Fibroblast of upper back skin (primary cell): ENCODE data around the gene SMAD9.
"Not testable (repeated sequence)": the region's sequence is repeated elsewhere in the genome, so short reads cannot be mapped to it uniquely, and the experiment has no call there.

Experiments
- DNase-seq: peaks from one replicate; pipeline ENCODE4 v3.0.0-alpha.2; 2013

SMAD9 gene

DNA sequence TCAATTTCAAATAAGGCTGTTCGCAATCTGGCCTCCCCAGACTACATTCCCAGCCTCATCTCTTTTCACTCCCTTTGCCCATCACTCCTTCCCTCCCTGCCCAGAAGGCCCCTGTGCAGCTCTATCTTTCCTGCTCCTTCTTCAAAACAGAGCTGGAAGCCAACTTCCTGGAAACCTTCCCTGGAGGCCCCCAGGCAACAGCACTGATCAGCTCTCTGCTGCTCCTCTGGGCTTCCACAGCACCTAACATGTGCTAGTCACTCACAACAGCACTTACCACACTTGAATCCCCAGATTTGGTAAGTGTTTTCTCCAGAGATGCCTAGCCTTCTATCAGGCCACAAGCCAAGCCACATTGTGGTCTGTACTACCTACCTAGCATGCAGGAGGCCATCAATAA lies 9.5 kb downstream of the SMAD9 start:
- no peak for DNase-seq

DNA sequence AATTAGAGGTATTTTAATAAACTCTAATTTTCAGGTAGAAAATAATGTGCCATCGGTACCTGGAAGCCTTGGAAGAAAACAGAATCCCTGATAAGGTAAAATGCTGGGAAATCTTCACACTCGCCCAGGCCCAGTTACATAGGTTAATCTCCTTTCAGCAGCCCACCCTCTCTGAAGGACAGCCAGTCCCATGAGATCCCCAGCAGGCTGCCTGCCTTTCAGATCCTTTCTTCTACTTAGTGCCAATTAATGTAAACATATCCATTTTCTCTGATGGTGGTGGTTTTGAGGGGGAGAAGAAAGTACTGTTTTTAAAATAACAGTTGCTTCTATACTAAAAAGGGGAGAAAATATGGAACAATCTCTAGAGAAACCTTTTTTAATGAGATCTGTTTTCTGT lies 12.2 kb downstream of the SMAD9 start:
- DNase-seq, result no peak

DNA sequence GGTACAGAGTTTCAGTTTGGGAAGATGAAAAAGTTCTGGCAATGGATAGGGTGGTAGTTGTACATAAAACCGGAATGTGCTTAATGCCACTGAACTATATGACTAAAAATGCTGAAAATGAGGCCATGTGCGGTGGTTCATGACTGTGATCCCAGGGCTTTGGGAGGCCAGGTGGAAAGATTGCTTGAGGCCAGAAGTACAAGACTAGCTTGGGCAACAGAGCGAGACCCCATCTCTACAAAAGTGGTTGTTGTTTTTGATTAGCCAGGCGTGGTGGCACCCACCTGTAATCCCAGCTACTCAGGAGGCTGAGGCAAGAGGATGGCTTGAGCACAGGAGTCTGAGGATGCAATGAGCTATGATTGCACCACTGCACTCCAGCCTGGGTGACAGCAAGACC lies 12.8 kb downstream of the SMAD9 start:
- DNase-seq, result no peak

DNA sequence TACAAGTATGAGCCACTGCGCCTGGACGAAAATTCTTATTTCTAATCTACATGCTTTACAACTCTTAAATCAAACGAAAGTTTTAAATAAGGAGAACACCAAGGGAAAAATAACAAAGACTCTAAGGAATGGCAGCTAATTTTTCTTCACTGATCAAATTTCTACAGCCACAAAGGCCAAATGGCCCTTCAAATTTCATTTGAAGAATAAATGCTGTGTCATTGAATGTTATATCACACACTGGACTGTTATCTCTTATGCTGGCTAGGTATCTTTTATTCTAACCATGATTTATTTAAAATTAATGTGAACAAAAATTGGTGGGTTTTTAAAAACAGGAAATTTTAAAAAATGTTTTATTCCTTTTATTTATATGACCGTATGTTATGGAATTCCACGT lies 14.1 kb downstream of the SMAD9 start:
- no peak for DNase-seq

DNA sequence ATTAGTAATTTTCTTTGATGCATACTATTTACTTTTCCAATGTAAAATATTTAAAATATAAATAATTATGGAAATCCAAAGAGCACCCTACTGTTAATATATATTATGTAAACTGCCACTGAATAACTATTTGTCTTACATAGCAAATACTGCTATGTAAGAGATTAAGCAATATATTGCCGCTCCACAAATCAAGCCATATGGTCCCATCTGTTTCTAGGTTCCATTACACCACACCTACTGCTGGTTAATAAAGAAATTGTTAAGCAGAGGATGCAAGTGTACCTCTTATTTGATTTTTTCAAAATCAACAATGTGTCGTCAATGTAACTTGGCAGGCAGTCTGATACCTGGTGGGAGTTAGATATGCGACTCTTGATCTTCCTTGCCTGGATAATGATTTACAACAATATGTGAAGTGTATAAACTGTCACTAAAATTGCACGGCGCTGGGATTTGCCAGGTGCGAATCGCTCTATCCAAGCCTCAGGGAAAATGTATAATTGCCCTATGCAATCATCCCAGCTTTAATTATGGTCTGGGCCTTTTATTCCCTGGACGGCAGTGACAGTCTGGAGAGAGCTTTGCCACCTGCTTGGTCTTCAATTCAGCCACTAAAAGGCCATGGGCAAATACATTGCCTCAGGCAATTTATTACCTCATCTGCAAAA lies 16.0 kb downstream of the SMAD9 start:
- DNase-seq, result no peak

DNA sequence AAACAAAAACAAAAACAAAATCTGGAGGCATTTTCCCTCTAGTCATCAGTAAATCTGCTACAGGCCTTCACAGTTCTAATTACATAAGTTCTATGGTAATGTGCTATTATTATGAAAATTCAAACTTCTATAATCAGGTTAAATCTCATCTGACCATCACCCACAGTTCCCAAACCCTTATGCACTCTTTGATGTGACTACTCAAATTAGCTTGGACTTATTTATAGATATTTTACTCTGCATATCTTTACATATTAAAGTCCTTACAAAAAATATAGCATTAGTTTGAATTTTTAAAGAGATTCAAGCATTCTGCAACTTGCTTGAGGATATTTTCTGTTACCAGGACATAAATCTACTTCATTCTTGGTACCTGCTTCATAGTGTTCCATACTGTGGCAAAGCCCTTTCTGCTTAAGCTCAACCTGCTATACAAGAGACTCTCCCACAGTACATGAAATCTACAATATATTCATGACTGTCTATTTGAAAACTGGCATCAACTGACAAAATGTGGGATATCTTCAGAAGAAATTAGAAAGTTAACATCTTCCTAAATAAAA lies 22.9 kb downstream of the SMAD9 start:
- no peak for DNase-seq

DNA sequence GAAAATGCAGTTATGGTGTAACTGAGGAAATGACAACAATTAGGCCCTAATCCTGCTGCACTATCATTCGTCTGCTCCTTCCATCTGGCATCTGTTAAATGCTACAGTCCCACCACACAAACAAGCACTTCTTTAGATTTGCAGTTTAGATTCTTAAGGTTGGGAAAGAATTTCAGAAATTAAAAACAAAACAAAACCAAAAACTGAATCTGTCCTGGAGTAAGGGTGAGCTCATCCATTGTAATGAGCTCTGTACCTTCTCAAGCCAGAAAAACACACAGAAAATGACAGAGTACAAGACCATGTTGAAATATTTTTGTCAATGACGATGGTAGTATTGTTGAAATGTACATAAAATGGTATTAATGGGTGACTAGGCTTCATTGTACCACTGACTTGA lies 28.3 kb downstream of the SMAD9 start:
- DNase-seq, result peak; percentile 47

DNA sequence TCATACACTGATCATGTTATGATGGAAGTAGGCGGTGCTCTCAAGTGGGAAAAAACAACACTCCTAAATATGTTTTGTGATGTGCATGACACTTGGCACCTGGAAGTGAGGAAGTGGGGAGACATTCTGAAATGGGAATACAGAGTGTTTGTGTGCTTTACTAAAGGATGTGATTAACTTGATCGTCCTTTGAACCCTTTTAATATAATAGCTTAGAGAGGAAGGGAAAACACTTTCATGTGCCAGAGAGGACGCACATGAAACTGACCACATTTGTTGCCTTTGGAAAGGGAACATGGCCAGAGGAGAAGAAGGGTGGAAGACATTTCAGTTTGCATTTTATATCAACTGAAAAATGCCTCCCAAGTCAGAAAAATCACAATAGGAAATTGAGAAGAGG lies 31.4 kb downstream of the SMAD9 start:
- DNase-seq, result no peak

DNA sequence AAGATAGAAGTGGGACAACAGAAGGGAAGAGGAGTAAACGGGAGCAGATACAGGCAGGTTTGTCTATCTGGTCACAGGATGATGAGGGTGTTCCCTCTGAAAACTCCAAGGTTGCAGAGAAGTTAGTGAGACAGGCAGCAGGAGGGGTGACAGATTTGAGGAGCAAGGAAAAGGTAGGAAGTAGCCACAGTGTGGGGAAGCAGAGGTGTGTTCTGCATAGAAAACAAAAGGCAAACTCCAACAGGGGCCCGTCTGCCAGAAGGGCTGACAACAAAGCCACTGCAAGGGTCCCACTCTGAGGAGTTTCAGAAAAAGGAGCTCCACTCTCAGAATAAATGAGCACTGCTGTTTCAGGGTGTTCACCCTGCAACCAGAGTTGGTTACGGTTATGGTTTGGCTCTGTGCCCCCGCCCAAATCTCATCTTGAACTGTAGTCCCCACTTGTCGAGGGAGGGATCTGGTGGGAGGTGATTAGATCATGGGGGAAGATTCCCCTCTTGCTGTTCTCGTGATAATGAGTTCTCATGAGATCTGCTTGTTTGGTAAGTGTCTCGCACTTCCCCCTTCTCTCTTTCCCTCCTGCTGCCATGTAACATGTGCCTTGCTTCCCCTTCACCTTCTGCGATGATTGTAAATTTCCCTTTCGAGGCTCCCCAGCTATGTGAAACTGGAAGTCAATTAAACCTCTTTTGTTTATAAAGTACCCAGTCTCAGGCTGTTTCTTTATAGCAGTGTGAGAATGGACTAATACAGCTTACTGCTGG lies 32.1 kb downstream of the SMAD9 start:
- no peak for DNase-seq

DNA sequence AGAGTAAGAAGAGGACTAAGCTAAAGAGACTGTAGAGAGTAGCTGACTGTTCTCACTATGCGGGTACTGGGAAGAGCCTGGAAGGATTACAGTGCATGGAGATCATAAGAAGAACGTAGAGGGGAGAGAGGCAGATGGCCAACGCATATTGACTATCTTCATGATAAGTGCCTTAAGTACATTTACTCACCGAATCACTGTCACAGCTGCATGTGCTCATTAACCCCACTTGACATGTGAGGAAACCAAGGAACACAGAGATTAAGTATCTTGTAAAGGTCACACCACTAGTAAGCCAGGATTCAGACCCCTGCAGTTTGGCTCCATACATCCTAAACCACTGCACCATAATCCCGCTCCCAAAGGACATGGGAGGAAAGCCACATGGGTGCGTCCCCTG lies 34.1 kb downstream of the SMAD9 start:
- no peak for DNase-seq

DNA sequence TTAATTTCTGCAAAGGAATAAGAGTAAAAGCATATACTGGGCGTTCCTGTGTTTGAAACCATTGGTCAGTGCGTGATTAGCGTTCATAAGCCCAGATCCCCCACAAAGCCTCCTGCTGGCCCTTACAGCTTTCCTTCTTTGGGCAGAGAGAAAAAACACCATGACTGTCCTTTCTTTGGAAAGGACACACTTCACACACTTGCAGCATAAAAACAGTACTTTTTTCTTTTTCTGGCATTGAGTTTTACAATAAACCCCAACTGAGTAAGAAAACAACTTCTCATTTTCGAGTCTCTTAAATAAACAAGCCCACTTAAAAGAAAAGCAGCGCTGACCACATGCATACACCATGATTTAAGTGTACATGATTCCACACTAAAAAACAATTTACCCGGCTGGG lies 35.8 kb downstream of the SMAD9 start:
- DNase-seq, result no peak

DNA sequence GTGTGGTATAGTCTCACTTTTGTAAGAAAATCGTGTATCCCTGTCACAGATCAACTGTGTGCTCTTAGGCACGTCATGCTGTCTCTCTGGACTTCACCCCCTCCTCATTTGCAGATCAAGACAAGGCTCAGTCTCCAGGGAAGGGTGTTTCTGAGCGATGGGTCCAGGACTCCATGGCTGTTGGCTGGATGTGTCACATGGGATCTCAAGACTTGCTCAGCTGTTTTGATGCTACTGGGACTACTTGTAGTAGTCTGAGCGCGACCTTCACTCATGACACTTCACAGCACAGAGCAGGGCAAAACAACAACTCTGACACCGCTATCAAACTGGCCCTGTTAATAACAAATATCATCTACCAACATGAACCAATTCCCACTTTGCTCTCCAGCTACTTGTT lies 36.2 kb downstream of the SMAD9 start:
- DNase-seq, result no peak

DNA sequence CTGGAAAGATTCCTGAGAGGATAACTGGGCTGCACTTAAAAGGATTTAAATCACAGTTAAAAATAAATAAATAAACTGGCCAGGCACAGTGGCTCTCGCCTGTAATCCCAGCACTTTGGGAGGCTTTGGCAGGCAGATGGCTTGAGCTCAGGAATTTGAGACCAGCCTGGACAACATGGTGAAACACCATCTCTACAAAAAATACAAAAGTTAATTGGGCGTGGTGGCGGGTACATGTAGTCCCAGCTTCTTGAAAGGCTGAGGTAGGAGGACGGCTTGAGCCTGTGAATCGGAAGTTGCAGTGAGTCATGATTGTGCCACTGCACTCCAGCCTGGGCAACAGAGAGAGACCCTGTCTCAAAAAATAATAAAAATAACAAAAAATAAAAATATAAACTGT lies 36.6 kb downstream of the SMAD9 start:
- DNase-seq, result not testable (repeated sequence)

DNA sequence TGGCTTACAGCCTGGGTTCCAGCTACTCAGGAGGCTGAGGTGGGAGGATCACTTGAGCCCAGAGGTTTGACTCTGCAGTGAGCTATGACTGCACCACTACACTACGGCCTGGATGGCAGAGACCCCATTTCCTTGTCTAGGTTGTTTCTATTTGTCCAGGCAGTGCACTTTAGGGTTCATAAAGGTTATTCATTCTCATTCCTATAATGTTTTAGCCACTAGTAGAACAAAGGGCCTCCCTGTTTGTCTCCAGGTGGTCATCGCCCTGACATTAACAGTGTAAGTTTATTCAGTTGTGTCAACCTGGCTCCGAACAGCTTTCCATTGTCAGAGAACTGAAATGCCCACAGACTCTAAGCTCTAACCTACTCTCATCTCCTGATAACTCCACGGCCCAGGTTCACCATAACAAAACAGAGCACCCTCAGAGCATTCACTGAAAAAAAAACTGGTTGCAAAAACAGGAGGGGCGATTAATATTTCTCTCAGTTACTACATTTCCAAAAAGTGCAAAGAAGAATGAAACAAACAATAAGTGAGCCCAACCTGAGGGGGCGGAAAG lies 37.1 kb downstream of the SMAD9 start:
- no peak for DNase-seq

DNA sequence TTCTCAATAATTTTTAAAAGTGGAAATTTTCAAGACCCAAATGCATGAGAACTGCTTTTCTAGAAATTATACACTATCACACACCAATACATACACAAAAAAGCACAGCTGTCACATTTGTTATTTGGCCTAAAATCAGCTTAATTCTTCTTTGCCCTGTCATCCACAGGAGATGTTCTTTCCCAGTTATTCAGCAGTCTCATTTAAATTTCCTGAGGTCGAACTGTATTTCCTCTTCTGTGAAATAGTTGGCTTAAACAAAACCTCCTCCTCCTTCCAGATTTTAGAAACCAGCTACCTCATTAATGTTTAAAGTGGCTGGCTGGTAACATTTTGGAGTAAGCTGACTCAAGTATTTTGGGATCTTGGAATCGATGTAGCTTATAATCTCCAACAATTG lies 39.1 kb downstream of the SMAD9 start:
- DNase-seq, result peak; percentile 10

DNA sequence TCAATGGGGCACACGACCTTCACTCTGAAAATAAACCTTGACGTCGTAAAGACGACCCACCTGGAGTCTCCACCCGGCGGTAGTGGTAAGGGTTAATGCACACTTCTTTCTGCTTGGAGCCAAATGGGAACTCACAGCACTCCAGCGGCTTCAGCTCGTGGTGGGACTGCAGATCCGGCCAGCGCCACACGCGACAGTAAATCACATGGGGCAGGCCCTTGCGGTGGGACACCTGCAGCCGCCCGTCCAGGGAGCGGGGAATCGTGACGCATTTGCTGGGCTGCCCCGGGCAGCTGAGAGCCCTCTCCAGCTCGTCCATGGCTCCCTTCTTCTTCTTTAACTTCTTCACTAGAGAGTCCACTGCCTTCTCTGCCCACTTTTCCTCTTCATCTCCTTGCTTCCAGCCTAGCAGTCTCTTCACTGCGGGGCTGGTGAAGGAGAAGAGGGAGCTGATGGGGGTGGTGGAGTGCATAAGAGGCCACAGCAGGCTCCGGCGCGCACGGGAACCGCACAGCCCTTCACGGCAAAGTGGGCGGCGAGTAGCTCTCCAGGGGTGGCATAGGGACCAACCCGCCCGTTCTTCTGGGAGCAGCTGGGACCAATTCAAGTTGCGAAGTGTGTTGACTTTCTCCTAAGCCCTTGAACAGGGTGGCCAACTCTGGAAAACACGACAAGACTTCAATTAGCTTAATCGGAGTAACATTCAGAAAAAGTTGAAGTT lies 40.7 kb downstream of the SMAD9 start:
- no peak for DNase-seq

DNA sequence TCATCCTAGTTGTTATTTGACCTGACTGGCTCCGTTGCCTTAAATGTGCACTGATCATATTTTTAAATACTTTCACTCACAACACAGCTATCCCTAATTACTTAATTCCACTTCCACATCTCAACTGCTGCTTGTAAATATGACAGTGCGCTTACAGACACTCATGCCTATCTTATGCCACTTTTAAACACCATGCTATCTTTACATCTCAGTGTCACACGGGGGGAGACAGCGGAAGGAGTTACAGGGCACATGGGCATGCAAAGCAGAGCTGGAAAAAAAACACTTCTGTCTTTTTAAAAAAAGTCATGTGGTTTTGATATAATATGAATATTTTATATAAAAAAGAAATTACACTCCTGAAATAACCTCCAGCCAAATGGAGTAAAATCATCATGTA lies 44.1 kb downstream of the SMAD9 start:
- DNase-seq, result no peak

DNA sequence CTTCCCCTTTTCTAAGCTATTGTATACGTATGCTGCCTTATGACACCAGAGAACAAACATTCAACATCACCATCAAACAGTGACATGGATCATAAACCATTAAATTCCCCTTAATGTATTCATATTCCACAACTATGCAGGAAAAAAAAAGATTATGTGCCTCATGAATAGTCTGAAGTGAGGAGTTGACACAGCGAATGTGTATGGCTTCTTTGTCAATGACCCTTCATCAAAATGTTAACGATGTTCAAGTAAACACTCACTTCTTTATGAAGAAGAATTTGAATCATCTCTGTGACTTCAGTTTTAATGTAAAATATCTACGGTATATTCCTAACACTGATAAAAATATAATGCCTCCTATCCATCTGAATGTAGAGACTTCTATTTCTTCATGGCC lies 44.6 kb downstream of the SMAD9 start:
- no peak for DNase-seq

DNA sequence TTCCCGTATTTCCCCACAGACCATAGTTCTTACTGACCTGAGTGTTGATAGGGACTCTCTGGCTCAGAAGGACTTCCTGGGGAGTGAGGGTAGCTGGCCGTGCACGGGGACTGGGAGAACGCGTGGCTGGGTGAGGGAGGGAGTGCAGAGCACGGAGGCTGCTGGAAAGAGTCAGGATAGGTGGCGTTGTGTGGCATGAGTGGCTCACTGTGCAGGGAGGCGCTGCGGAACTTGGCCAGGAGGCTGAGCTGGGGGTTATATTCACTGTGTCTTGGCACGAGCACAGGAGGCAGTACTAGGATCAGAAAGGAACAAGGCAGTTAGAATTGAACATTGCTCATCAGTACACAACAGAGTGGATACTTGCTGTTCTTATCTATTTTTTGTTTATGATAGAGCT lies 47.4 kb downstream of the SMAD9 start:
- no peak for DNase-seq

DNA sequence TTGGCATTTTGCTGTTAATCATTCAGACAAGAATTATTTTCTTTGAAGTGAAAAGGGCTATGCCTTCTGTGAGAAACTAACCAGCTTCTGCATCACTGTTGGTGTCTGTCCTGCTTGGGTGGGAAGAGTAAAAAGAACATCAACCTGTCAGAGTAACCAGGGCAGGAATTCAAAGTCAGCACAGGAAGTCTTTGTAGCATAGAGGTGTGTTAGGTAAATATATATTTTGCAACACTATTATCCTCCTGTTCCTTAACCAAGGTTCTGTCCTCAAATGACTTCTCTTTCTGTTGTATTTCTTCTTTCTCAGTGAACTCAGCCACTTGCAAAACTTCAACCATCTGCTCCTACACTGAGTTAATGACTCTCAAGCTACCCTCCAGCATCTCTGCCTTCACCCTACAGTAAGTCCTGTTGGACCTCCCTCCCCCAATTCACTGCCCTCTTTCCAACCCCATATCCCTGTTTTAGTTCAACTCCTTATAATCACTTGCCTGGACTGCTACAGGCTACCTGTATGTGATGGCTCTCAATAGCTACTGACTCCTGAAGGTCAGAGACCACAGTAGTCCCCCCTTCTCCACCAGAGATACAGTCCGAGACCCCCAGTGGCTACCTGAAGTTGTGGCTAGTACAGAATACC lies 49.9 kb downstream of the SMAD9 start:
- no peak for DNase-seq

DNA sequence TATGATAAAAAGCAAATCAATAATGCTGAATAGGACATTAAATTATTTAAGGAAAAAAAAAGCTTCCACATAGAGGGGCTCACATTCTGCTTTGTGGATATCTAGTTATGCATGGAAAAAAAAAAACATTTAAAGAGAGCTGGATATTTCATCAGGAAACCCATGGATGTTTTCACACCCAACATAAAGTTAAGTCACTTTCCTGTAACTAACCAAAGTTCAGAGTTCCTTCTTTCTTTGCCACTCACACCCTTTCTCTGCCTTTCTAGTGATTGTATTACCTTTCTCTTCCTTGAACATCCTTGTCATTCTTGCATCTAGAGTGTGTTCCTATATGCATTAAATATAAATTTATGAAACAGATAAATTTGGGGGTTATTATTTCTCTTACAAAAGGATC lies 53.8 kb downstream of the SMAD9 start:
- DNase-seq, result no peak

DNA sequence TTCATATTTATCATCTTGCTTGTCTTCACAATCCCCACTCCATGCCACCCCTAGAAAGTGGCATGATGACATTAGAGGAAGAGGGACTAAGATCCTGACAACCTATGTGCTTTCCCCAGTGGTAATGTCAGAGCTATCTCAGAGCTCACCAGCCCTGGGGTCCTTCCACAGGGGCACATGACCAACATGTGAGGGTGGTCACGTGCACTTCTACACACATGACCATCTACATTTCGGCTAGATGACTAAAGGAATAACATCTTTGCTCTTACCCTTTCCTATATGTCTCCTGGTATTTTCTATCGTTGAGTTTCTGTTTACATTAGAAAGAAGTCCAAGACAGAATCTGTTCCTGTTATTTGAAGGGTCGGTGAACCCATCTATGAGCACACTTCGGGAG lies 54.8 kb downstream of the SMAD9 start:
- DNase-seq, result no peak

DNA sequence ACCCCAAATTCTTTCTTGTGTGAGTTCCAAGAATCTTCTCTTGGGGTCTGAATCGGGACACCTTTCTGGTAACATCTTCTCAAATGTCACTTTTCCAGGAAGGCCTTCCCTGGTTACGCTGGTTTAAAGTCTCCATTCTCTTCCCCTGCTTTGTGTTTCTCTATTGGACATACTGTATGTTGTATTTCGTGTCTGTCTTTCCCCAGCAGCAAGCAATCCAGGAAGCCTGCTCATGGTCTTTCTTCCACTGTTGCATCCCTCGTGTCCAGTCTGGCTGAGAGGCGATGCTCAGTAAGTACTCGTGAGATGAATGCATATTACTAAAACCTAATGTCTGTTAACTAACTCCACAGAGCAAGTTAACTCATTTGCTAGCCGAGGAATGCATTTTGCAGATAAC lies 57.3 kb downstream of the SMAD9 start:
- DNase-seq, result no peak
